Gastrocnemius medialis (tissue), 4 donors: ENCODE measurements around the gene OR14J1.

Experiments
- CTCF ChIP-seq, 5 experiments: fragments of 450-650 bp in 3 of 5; fragments of 200-600 bp in 2 of 5; sonication (generic) in 2 of 5; IDR thresholded peaks in 4 of 5; conservative IDR thresholded peaks in 1 of 5; 1 replicate in 4 of 5; 2 replicates in 1 of 5; pipeline ENCODE4 v1.5.1; 2016 to 2019; ENCODE audit warnings: antibody characterized with exemption in 5 of 5, mild to moderate bottlenecking in 3 of 5, moderate library complexity in 3 of 5
- POLR2A ChIP-seq, 2 donors: fragments of 450-650 bp; IDR thresholded peaks; one replicate each; pipeline ENCODE4 v1.6.1; 2017; ENCODE audit warnings: antibody characterized with exemption in 2 of 2, mild to moderate bottlenecking in 2 of 2, moderate library complexity in 2 of 2

DNA sequence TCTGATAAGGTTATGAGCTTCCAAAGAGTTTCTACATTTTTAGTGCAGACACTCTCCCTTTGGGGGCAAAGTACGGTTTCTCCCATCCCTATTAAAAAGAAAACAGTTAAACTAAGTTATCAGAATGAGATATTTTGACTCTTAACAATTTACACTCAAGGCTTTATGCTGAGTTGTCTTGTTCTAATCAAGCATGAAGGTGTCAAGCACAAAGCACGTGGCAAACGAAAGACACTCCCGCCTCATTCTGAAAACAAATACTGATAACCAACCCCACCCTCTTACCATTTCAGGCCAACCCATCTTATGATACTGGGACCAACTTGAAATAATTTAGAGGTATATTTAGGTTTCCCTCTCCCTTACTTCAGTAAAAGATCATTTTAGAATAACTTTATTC, 24.3 kb downstream of the OR14J1 start:
- TF ChIP-seq CTCF (IDR thresholded peaks at IDR 0.05 in 4 of 5, conservative IDR thresholded peaks at IDR 0.05 in 1 of 5): no peak
- TF ChIP-seq POLR2A (IDR thresholded peaks at IDR 0.05): no peak
